ENCODE data around the gene SPAG9.
"Not testable (repeated sequence)": the region's sequence is repeated elsewhere in the genome, so short reads cannot be mapped to it uniquely, and the experiment has no call there.

The SPAG9 gene

DNA sequence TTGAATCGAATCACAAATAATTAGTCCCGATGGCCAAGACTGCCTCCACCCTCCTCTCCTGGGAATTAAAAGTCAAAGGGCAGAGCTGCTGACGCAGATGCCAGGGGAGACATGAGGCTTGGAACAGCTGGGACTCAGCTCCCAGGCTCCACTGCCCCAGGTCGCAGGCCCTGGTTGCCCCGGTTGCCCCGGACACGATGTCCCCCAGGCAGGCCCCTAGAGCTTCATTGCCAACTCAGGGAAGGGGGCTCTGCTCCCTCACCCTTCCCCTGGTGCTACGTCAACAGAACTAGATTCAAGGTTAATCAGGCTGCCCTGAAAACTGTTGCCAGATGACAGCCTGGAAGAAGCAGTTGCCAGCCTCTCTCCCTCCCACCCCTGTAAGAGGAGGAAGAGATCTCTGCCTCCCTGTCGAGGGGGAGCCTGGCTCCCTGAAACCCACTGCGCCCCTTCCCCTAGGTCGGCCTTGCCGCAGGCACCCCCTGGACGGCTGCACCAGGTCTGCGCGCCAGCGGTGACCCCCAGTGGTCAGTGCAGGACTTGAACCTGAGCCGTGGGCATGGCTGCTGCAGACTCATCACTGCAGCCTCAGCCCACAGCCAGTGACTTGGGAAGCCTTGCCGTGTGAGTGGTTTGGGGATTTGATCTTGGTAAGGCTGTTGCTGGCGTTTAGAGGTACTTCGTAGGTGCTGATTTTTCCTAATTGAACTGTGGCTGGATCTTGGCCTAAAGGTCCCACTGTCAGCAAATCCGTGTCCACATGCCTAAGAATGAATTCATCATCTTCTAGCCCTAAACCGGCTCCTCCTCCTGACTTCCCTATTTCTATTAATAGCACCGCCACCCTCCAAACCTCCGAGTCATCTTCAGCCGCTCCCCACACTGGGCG, 170.4 kb downstream of the SPAG9 start:
- FAIRE-seq, result no peak

GRCh38 chr17:50949128-50949988, 171.3 kb downstream of the SPAG9 start:
- FAIRE-seq, result no peak

DNA sequence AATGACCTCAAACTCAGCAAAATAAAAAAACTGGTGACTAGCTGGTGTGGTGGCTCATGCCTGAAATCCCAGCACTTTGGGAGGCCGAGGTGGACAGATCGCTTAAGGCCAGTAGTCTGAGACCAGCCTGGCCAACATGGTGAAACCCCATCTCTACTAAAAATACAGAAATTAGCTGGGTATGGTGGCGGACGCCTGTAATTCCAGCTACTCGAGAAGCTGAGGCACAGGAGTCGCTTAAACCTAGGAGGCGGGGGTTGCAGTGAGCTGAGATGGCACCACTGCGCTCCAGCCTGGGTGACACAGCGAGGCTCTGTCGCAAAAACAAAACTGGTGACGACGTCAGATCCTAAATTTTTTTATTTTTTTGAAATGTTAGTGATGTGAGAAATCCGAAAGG, 172.0 kb downstream of the SPAG9 start:
- FAIRE-seq, result no peak

DNA sequence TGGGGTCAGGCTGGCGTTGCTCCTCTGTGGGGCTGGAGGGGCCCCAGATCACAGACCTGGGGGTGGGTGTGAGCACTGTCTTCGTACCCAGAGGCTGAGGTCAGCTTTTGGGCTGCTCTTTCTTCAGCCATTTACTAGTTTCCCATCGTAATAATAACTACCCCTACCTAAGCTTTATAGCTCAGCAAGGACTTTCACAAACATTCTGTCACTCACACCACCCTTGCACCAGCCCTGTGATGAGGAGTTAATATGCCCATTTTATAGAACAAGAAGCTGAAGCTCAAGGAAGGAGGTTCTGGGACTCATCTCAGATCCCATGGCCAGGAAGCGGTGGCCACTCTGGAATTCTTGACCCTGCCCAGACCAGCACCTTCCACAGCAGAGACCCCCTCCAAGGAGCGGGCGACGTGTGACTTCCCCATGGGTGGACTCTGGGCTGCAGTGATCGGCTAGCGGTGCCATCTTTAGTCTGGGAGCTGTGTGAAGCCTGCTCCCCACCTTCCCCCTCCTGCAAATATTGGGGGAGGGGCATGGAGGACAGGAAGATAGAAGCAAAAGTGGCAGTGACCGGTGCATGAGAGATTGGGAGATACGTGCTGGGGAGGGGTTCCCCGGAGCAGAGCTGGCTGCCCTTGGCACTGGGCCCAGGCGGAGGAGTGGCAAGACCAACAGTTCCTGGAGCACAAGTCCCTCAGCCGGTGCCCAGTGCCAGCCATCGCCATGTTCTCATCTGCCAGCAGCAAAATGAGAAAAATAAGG, 172.7 kb downstream of the SPAG9 start:
- no peak for FAIRE-seq

- no peak for FAIRE-seq
These were observed 173.5 kb downstream of the SPAG9 start for GRCh38 chr17:50946891-50947781.

- FAIRE-seq, result no peak
These were observed 174.3 kb downstream of the SPAG9 start for GRCh38 chr17:50946223-50946890.

GRCh38 chr17:50945779-50946222, 174.9 kb downstream of the SPAG9 start:
- FAIRE-seq, result no peak

DNA sequence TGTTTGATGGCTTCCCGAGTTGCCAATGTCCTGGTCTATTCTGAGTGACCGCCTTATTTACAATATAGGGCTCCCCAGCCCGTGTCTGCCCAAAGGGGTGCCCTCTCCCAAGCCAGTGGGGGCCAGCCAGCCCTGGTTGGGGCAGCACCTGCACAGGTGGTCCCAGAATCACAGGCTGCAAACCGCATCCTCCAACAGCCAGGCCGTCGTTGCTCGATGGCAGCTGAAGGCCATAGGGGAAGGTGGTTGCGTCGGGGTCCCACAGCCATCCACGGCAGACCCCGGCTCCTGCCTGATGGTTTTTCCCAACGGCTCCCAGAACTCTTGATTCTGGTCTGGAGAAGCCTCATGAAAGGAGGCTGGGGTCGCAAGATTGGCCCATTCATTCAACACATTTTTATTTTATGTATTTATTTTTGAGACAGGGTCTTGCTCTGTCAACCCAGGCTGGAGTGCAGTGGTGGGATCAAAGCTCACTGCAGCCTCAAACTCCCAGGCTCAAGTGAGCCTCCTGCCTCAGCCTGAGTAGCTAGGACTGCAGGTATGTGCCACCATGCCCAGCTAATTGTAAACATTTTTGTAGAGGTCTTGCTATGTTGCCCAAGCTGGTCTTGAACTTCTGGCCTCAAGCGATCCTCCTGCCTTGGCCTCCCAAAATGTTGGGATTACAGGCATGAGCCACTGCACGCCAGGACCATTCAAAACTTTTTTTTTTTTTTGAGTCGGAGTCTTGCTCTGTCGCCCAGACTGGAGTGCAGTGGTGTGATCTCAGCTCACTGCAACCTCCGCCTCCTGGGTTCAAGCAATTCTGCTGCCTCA, 175.6 kb downstream of the SPAG9 start:
- no peak for FAIRE-seq

GRCh38 chr17:50944054-50944901, 176.4 kb downstream of the SPAG9 start:
- no peak for FAIRE-seq

- no peak for FAIRE-seq
These were observed 177.1 kb downstream of the SPAG9 start for GRCh38 chr17:50943575-50943933.

- not testable (repeated sequence) for FAIRE-seq
These were observed 179.0 kb downstream of the SPAG9 start for GRCh38 chr17:50941676-50942048.

- no peak for FAIRE-seq
These were observed 180.6 kb downstream of the SPAG9 start for GRCh38 chr17:50939795-50940684.

- FAIRE-seq, result no peak
These were observed 181.2 kb downstream of the SPAG9 start for GRCh38 chr17:50939542-50939794.

- FAIRE-seq, result no peak
These were observed 181.7 kb downstream of the SPAG9 start for GRCh38 chr17:50938821-50939541.

GRCh38 chr17:50935996-50936266, 184.7 kb downstream of the SPAG9 start:
- FAIRE-seq, result no peak

DNA sequence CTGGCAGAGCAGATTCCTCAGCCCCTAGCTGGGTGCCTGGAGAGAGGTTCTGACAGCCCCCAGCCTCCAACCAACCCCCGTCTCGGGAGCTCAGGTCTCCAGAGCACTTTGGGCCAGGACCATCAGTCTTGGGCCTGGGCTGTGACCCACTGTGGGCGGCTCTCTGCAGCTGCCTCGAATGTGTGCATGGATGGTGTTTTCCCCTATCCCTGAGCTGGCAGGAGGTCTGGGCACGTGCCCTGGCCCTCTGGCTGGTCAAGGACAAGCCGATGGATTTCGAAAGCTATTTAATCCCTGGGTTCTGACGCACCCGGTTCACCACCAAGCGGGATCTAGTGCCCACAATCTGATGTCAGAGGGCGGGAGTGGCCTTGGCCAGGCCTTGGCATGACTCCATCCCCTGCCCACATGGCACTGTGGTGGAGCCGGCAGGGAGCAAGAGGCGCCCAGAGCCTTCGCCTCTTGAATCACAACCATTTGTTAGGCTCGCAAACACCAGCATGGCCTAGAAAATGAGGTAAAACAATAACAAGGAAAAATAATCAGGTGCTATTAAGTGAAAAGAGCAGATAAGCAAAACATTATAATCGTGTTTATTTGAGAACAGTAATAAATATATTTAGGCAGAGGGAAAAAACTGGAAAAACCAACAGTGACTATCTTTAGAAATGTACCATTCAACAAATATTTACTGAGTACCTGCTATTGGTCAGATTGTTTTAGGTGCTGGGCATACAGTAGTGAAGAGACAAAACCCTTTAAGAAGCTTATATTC, 185.3 kb downstream of the SPAG9 start:
- no peak for FAIRE-seq

GRCh38 chr17:50934672-50935220, 185.9 kb downstream of the SPAG9 start:
- FAIRE-seq, result no peak
